ENCODE results near the gene MAP4K4.

MAP4K4 gene

GRCh38 chr2:101794141-101794540, 96.6 kb downstream of the MAP4K4 start:
- DNase-seq = no peak

- DNase-seq = no peak
Measured at GRCh38 chr2:101795033-101795432, 97.5 kb downstream of the MAP4K4 start.

GRCh38 chr2:101796825-101797600, 99.5 kb downstream of the MAP4K4 start:
- no peak for DNase-seq

GRCh38 chr2:101801496-101801895, 104.0 kb downstream of the MAP4K4 start:
- no peak for DNase-seq

- DNase-seq = peak; percentile 66
Measured at GRCh38 chr2:101802329-101802728, 104.8 kb downstream of the MAP4K4 start.

- no peak for DNase-seq
Measured at GRCh38 chr2:101803128-101803527, 105.6 kb downstream of the MAP4K4 start.

GRCh38 chr2:101803945-101804696, 106.6 kb downstream of the MAP4K4 start:
- peak; percentile 70 for DNase-seq

- DNase-seq = no peak
Measured at GRCh38 chr2:101805152-101806088, 107.9 kb downstream of the MAP4K4 start.

GRCh38 chr2:101806123-101806522, 108.6 kb downstream of the MAP4K4 start:
- peak; percentile 54 for DNase-seq

- no peak for DNase-seq
Measured at GRCh38 chr2:101806701-101807100, 109.2 kb downstream of the MAP4K4 start.

GRCh38 chr2:101807242-101807641, 109.7 kb downstream of the MAP4K4 start:
- no peak for DNase-seq

GRCh38 chr2:101808006-101808562, 110.6 kb downstream of the MAP4K4 start:
- DNase-seq = no peak

GRCh38 chr2:101809698-101810097, 112.2 kb downstream of the MAP4K4 start:
- DNase-seq = no peak

GRCh38 chr2:101811226-101812015, 113.9 kb downstream of the MAP4K4 start:
- no peak for DNase-seq

GRCh38 chr2:101812226-101812625, 114.7 kb downstream of the MAP4K4 start:
- DNase-seq = no peak

GRCh38 chr2:101814752-101815151, 117.2 kb downstream of the MAP4K4 start:
- no peak for DNase-seq

- DNase-seq = no peak
Measured at GRCh38 chr2:101815154-101815553, 117.6 kb downstream of the MAP4K4 start.

GRCh38 chr2:101815739-101816391, 118.4 kb downstream of the MAP4K4 start:
- peak; percentile 62 for DNase-seq

- DNase-seq = no peak
Measured at GRCh38 chr2:101816598-101816997, 119.1 kb downstream of the MAP4K4 start.

- DNase-seq = no peak
Measured at GRCh38 chr2:101817481-101817880, 120.0 kb downstream of the MAP4K4 start.
